OCI-M2 (cell line): ENCODE results near the gene HLX.

Experiments
- DNase-seq: peaks from one replicate; lab custom pipeline; 2025; ENCODE audit not compliant: unreplicated experiment; lab: John Stamatoyannopoulos, UW

HLX gene

DNA sequence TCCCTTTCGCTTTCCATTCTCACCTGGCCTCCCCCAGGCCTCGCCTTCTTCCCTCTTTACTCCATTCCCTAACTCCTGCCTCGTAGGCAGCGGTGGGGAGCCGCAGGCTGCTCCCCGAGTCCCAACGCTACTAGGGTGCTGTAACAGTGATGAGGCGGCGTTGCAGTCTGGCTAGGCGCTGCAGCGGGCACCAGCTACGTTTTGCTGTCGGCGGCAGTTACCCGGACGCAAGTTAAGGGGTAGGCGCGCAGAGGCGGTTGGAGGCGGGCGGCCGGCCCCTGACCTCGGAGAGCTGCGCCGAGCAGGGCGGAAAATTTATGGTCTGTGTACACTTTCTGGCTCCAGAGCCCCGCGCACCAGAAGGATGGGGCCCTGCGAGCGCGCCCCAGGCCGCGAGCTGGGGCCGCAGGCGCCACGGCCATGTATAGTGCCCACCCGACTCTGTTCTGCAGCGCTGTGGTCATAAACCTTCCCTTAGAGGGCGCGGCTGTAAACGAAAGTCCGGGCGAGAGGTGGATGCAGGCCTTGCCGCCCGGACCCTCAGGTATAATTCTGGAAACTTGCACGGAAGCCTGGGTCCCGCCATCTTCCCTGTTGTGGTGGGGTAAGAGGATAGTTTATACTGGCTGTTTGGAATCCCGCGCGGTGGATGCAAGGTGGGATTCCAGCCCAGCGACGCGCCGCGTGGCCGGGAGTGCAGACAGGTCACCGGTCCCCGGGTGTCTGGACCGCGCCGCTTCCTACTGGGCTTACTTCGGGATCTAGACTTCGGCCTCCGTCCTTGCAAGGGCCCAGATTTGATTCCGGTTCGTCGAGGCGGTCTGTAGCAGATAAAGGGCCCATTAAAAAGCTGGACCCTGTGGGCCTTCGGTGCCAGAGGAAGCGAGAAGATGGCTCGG lies 15.0 kb downstream of the HLX start:
- DNase-seq = no peak

DNA sequence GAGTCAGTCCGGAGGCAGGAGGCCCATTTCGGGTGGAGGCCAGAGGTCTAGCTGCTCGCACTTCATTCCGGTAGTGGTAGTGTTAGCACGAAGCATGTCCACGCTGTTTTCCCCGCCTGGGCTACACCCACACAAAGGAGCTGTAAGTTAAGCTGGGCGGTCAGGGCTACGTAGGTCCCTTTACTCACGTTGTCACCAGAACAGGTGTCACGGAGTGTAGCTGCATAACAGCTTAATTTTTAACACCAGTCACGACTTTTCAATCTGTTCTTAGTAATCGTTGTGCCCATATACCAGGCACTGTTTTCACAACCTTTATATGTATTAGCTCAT lies 15.6 kb downstream of the HLX start:
- DNase-seq = no peak

DNA sequence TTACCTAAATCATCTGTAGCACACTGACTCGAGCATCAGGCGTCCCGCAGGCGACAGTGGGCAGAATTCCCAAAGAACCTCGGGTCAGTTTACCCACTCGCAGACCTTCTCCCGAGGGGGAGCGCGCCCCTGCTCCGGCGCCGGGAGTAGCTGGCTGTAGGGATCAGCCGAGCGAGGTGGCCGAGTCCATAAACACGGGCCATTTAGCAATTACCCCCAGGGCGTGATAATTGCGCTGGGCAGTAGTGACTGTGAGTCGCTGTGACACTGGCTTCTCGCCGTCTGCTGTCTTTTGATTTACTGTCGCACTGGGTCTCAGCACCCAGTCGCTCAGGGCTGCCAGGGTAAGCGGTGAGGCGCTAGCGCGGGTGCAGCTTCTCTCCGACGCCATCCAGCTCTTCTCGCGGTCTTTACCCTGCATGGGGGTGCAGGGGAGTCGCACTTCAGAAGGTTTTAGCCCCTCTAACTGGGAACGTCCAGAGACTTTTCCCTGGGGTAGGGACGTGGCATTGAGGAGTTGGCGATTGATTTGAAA lies 16.2 kb downstream of the HLX start:
- DNase-seq = no peak

DNA sequence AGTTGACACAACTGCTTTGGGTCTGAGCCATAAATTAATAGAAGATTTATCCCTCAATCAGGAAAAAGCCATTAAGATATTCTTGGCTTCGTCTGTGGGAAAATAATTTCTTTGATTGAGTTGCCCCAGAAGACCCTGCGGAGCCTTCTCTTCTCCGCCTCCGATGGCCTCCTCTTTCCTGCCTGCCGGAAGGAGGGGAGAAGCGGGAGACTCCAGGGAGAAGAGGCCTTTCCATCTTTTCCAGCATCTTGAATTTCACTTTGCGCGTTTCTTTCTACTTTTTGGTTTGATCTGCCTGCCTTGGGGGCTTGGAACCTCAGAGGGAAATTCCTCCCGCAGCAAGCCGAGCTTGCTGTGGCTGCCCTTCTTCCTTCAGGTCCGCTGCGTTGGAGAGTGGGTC lies 16.8 kb downstream of the HLX start:
- DNase-seq = no peak

DNA sequence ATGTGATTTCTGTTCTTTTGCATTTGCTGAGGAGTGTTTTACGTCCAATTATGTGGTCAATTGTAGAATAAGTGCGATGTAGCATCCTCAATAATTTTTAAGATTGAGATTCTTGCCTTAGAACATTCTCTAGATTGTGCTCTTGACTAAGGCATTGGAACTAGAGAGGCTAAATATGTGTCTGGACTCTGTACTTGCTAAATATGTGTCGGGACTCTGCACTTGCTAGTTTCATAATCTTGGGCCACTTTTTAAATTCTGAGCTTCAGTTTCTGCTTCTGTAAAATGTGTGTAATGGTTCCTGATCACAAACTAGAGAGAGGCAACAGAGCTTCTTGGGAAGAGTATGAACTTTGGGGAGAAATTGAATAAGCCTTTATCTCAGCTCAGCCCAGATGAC lies 21.6 kb downstream of the HLX start:
- no peak for DNase-seq

DNA sequence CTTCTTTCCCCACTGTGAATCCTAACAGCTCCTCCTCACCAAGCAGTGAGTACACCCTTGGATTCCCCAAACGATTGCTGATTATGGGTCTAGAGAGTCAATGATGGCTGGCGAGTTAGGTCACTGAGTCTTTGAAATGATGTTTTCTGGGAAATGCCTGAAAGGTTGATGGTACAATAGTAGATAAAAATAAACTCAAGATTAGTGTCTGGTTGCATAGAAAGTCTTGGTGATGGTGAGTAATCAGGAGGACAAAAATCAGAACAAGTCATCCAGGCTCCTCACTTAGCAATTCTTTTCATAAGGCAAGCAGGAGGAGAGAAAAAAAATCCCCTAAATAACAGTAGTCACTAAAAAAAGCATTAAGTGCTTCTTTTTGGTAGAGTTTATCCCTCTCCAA lies 22.6 kb downstream of the HLX start:
- DNase-seq = no peak

DNA sequence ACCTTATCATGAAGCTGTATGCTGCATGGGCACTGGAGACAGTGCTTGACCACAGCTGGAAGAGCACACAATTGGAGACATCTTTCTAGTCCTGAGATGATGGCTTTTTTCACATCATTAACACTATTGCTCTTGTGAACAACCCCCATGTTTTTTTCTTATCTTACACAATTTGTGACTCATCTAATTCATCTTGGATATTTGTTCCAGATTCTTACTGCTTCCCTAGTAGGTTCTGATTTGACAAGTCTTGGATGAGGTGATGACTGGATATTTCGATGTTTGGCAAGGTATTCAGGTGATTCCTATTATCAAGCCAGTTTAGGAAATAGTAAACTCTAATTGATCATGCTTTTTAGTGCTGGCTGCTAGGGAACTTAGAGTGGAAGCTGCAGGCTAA lies 23.7 kb downstream of the HLX start:
- DNase-seq = no peak

DNA sequence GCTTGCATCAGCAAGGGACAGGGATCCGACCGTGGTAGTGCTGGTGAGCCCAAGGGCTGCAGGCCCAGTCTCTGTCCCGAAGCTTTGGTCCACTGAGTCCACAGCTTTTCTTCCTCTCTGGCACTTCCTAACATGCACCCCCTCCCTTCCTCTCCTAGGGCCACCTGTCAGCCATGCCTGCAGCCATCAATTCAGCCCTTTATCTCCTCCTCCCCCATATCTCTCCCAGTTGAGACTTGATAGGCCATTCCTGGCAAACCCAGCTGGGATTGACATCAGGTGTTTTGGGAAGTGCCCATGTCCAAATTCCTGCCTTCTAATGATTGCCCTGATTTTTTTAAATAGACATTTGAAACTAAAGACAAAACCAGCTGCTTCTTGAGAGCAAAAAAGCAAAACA lies 25.6 kb downstream of the HLX start:
- no peak for DNase-seq

DNA sequence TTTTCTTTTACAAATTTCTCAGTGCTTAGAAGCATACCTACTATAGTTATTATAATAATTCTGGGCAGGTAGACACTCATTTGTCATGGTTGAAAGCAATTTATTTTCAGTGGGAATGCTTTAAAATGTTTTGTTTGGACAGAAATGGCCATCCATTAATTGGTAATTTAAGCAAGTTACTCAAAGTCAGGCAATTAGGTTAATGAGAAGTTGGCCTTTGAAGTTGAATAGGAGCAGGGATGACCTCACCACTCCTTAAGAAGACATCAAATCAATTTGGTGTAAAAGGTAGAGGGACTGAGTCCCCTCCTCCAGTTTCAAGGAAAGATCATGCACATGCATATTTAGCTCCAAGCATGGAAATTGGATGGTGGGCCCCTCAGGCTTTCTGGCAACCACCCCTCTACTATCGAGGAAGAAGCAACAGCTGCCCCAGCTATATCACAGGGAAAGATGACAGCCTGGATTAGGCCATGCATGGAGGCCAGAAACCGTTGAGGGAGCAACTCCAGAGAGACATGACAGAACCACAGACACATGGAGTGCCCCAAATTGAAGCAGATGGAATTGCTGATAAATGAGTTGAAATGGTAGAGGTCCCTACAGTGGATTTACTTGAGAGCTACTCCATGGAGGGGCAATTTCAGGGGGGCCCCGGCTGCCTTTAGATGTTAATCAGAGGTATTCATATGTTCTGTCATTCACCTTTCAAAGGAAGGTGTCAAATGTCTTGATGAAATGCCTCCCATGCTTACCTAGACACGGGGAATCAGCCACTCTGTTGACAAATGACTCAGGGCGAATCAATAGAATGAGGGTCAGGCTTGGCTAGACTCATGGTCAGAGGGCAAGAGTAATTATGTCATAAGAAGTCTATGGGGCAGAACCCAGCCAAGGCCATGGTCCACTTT lies 26.7 kb downstream of the HLX start:
- no peak for DNase-seq

DNA sequence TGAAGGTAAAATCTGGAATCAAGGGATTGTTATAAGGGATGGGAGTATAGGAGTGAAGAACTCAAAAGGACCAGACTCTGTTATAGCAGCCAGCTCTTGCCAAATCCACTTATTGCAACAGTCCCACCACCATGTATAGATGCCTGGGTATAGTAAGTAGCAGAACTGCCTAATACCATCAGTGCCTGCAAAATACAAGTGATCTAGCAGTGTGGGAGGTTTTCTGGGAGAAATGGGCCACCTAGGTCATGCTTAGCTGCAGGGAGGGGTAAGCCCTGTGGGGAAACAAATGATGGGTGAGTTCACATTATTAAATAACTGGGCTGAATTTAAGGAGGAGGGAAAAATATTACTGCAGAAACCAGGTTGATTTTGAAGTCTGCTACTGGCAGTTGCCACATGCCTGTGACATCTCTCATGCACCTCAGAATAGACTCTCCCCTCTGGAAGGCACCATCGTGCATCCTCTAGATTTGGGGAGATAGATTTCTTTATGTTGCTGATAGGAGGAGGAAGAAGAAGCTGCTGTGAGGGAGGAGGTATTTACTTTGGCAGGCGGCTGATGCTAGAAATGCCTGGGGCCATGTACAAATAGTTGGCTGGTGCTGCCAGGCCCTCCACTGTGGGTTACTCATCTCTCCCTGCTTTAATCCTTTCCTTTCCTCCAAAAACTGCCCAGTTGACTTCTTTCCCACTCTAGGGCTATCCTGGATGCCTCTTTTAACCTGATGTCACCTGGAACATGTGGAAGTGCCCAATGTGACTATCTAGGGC lies 27.5 kb downstream of the HLX start:
- no peak for DNase-seq

DNA sequence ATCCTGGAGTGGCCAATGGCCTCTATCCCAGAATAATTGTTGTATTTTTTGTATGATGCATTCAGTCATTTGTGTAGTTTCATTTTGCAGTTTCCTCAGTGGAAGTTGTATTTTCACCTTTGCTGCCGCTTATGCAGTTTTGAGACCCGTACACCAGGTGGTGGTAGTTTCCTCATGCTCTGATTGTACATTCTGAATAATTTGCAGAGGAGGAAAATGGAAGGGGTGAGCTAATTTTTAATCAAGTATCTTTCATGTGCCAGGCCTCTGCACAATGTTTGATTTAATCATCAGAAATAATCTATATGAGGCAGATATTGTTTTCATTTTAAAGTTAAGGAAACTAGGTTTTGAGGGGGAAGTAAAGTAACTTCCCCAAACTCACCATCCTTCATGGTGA lies 29.5 kb downstream of the HLX start:
- DNase-seq = no peak

DNA sequence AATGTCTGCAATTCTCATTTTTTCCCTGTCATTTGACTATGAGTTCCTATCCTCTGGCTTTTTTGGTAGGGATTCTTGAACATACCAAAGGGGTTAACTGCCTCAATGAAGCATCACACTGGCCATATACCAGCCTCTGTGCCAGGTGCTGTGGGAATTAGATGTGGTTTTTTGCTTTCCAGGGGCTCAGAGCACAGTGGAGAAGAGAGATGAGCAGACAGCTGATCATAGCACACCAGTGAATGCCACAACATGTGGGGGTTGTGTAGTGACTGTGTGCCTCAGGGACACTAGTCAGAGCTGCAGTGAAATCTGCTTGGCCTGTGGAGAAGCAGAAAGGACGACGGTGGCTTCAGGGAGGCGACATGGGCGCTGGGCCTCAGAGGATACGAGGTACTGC lies 30.8 kb downstream of the HLX start:
- DNase-seq = no peak

DNA sequence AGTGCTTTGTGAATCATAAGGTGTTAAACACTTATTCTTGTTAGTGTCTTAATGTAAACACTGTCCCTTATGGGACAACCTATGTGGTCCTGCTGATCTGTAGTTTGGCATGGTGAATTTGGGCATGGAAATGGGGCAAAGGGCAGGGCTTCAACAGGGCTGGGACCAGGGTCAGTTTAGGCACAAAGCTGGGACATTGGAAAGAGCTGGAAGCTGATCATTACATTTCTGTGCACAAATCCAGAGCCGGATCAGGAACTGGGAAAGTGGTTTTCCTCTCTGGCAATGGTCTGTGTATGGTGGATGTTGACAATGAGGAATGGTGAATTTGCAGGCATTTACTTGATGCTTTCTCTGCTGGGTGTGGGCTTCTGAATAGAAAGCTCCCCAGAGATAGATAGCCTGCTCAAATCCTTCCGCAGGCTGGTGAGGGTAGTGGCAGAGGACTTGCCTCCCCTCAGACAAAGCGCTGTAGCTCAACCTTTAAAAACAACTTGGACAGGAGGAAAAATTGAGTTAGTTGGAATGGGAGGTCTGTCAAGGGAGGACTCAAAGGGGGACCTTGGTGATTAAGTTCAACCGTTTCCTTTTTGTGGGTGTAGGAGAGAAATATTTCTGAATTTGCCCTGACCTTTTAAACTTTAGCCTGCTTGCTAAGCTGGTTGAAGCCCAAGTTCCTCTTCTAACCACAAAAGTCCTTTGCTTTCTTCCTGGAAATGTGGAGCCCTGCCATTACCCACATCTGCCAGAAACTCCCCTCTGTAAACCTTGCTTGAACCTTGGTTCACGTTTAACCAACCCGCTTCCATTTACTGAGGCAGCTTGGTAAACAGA lies 35.3 kb downstream of the HLX start:
- DNase-seq = no peak

DNA sequence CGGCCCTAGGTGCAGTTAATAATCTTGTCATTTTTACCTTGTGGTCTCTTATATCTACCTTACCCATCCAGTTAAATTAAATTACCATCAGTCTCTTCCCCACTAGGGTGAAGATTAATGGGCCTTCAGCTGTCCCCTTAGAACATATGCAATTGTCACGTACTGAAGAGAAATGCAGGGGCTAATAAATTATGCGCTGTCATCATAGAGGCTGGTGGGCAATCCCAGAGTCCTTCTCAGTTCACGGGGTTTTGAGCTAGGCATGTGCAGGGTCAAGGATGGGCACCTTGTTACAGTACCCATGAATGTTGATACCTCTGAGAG lies 35.8 kb downstream of the HLX start:
- DNase-seq = no peak

DNA sequence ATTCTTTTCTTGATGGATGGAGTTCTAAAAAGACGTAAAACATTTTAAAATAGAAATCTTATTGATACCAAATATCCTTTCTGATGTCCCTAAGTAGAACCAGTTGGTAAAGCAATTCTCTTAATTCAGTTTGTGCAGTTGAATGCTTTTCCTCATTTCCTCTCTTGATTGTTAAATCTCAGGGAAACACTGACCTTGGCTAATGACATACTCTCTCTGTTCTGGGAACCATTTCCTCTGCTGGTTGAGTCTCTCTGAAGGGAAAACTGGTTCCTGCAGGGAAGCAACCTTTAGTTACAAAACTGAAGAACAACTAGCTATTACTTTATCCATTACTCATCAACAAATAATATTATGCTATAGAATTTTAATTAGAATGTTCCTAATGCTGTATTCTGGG lies 36.7 kb downstream of the HLX start:
- DNase-seq = no peak

DNA sequence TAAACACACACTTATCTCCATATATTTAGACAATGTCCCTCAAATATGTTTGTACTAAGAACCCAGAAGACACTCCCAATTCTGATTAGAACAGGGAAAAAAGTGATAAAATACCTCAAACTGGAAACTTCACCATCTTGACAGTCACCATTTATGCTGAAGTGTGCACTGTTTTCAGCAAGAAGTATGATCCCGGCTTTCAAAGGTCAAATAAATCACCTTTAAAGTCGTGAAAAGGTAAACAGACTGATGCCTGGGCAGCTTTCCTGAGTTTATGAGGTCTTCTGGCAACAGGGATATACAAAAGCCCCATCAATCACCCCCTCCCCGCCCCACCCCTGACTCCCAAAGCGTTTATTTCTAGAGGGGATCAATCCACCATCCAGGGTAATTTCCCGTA lies 37.9 kb downstream of the HLX start:
- DNase-seq = no peak

DNA sequence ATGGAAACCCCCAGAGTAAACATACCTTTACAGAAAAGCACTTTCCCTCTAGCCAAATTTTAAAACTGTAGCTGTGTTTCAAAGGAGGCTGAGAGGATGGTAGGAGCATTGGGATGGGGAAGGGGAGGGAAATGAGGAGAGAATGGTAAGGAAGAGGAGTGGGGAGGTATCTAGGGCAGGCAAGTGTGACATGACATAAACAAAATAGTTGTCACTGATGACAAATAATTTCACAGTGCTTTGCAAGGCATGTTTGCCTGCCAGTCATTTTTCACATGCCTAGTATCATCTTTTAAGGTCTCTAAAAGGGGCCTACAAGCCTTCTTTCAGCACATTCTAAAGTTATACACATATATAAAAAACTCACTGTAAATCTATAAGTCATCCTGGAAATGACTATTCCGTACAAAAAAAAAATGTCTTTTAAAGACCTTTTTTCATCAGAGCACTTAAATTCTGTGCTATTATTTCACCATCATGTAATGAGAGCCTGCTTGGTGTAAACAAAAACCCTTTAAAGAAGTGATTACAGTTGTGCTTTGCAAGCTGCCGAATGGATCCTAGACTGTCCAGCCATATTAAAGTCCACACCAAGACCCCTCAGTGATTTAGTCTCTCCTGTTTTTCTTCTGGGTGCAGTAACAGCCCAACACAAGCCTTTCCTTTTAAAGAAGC lies 38.4 kb downstream of the HLX start:
- no peak for DNase-seq

DNA sequence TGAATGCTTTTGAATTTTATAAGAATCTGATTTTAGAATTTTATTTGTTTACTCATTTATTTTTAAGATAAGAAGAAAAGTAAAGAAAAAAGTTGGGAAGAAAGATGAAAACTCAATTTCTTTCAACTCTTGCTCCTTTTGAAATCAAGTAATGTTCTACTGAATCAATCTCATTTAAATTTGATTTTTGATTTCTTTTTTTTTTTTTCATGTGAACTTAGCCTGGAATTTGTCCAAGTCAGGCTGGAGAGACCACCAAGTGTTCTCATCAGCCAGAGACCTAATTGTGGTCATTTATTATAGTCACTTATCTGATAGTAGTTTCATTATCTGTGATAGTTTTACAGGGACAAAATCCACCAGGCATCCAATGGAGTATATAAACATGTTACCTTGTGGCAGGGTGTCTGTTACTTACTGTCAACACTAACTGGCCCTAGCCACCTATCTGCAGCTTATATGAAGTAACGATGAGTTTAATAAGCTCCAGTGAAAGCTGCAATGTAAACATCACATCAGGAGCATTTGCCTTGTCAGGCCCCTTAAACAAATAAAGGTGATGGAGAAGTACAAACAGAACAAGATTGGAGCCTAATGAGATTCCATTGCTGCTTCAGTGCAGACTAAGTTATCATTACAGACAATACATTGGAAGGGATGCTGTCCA lies 39.2 kb downstream of the HLX start:
- no peak for DNase-seq

DNA sequence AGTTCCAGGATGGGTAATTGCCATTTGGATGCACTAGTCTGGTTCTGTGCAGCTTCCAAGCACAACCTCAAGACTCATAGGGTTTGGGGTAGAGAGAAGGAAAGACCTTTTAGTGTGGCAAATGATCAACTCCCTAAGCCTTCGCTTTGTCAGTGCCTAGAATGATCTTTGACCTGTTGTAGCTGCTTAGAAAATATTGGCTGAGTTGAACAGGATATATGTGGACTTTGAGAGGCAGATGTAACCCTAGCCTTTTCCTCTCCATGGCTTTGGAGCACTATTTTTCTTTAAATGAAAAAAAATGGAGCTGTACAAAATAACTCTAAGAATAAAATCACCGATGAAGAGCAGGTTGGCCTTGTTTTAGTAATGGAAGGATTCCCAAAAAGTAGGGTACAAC lies 41.7 kb downstream of the HLX start:
- no peak for DNase-seq

DNA sequence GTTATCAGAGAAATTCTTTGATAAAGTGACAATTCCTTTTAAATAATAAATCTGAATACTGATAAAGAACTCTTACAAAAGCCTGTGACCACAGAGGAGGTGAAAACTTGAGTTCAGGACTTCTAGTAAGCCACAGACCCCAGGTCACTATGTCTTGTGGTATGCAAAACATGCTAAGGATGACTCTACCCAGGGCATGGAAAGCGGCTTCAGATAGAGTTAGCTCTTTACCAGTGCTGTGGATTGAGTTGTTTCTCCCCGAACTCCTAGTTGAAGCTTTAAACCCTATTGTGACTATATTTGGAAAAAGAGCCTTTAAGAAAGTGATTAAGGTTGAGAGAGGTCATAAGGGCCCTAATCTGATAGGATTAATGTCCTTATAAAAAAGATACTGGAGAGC lies 42.3 kb downstream of the HLX start:
- DNase-seq = no peak
